Measurements from ENCODE around the gene ALAD.
"Not testable (repeated sequence)": the region's sequence is repeated elsewhere in the genome, so short reads cannot be mapped to it uniquely, and the experiment has no call there.

ALAD gene

GRCh38 chr9:113369855-113370140, 31.3 kb downstream of the ALAD start:
- Histone ChIP-seq H3K4me1 (ENCODE audit: control insufficient read depth, insufficient read depth, low read length) (peaks cover 12% of the 10 kb centered on the region), H3K27me3 (replicated peaks; ENCODE audit: control insufficient read depth, insufficient read depth, low read length) (no peaks in the 10 kb centered on the region), H3K9me3 (ENCODE audit: control insufficient read depth, low read length) (no peaks in the 10 kb centered on the region), H3K9ac (ENCODE audit: low read length) (no peak overlapping the region), H3K4me3 (ENCODE audit: low read length) (no peak overlapping the region), H3K36me3 (ENCODE audit: control insufficient read depth, insufficient read depth, low read length, severe bottlenecking) (peaks cover 13% of the 10 kb centered on the region)
- no peak for DNase-seq (ENCODE audit: low read depth)

- Histone ChIP-seq H3K9me3 (ENCODE audit: control insufficient read depth, low read length) (no peaks in the 10 kb centered on the region), H3K27me3 (replicated peaks; ENCODE audit: control insufficient read depth, insufficient read depth, low read length) (no peaks in the 10 kb centered on the region), H3K4me3 (ENCODE audit: low read length) (no peak overlapping the region), H3K4me1 (ENCODE audit: control insufficient read depth, insufficient read depth, low read length) (peaks cover 12% of the 10 kb centered on the region), H3K9ac (ENCODE audit: low read length) (no peak overlapping the region), H3K36me3 (ENCODE audit: control insufficient read depth, insufficient read depth, low read length, severe bottlenecking) (peaks cover 12% of the 10 kb centered on the region)
- no peak for DNase-seq (ENCODE audit: low read depth)
Measured at GRCh38 chr9:113368982-113369854, 31.9 kb downstream of the ALAD start.

- H3K27me3 ChIP-seq (replicated peaks; ENCODE audit: control insufficient read depth, insufficient read depth, low read length): no peaks in the 10 kb centered on the region
- peaks cover 4% of the 10 kb centered on the region for H3K36me3 ChIP-seq (ENCODE audit: control insufficient read depth, insufficient read depth, low read length, severe bottlenecking)
- DNase-seq (ENCODE audit: low read depth): no peak
- no peaks in the 10 kb centered on the region for H3K9me3 ChIP-seq (ENCODE audit: control insufficient read depth, low read length)
- H3K4me1 ChIP-seq (ENCODE audit: control insufficient read depth, insufficient read depth, low read length): peaks cover 12% of the 10 kb centered on the region
- H3K4me3 ChIP-seq (ENCODE audit: low read length): no peak overlapping the region
- H3K9ac ChIP-seq (ENCODE audit: low read length): no peak overlapping the region
Measured at GRCh38 chr9:113368348-113368981, 32.6 kb downstream of the ALAD start.

GRCh38 chr9:113365652-113366051, 35.4 kb downstream of the ALAD start:
- H3K4me1 ChIP-seq (ENCODE audit: control insufficient read depth, insufficient read depth, low read length): peaks cover 21% of the 10 kb centered on the region
- not testable (repeated sequence) for H3K9me3 ChIP-seq (ENCODE audit: control insufficient read depth, low read length); DNase-seq (ENCODE audit: low read depth); H3K4me3 ChIP-seq (ENCODE audit: low read length); H3K27me3 ChIP-seq (replicated peaks; ENCODE audit: control insufficient read depth, insufficient read depth, low read length); H3K36me3 ChIP-seq (ENCODE audit: control insufficient read depth, insufficient read depth, low read length, severe bottlenecking); H3K9ac ChIP-seq (ENCODE audit: low read length)

GRCh38 chr9:113364951-113365350, 36.1 kb downstream of the ALAD start:
- Histone ChIP-seq H3K4me1 (ENCODE audit: control insufficient read depth, insufficient read depth, low read length) (peaks cover 21% of the 10 kb centered on the region), H3K36me3 (ENCODE audit: control insufficient read depth, insufficient read depth, low read length, severe bottlenecking) (no peaks in the 10 kb centered on the region), H3K9ac (ENCODE audit: low read length) (no peak overlapping the region), H3K9me3 (ENCODE audit: control insufficient read depth, low read length) (no peaks in the 10 kb centered on the region), H3K4me3 (ENCODE audit: low read length) (no peak overlapping the region), H3K27me3 (replicated peaks; ENCODE audit: control insufficient read depth, insufficient read depth, low read length) (no peaks in the 10 kb centered on the region)
- DNase-seq (ENCODE audit: low read depth): no peak

- Histone ChIP-seq H3K4me3 (ENCODE audit: low read length) (no peak overlapping the region), H3K36me3 (ENCODE audit: control insufficient read depth, insufficient read depth, low read length, severe bottlenecking) (no peaks in the 10 kb centered on the region), H3K9me3 (ENCODE audit: control insufficient read depth, low read length) (no peaks in the 10 kb centered on the region), H3K4me1 (ENCODE audit: control insufficient read depth, insufficient read depth, low read length) (peaks cover 21% of the 10 kb centered on the region), H3K27me3 (replicated peaks; ENCODE audit: control insufficient read depth, insufficient read depth, low read length) (peaks cover 9% of the 10 kb centered on the region), H3K9ac (ENCODE audit: low read length) (no peak overlapping the region)
- no peak for DNase-seq (ENCODE audit: low read depth)
Measured at GRCh38 chr9:113363336-113363735, 37.7 kb downstream of the ALAD start.

- Histone ChIP-seq H3K9ac (ENCODE audit: low read length) (no peak overlapping the region), H3K4me1 (ENCODE audit: control insufficient read depth, insufficient read depth, low read length) (peaks cover 21% of the 10 kb centered on the region), H3K4me3 (ENCODE audit: low read length) (no peak overlapping the region), H3K36me3 (ENCODE audit: control insufficient read depth, insufficient read depth, low read length, severe bottlenecking) (no peaks in the 10 kb centered on the region), H3K9me3 (ENCODE audit: control insufficient read depth, low read length) (no peaks in the 10 kb centered on the region), H3K27me3 (replicated peaks; ENCODE audit: control insufficient read depth, insufficient read depth, low read length) (peaks cover 16% of the 10 kb centered on the region)
- peak; percentile 55 for DNase-seq (ENCODE audit: low read depth)
Measured at GRCh38 chr9:113361304-113362018, 39.6 kb downstream of the ALAD start.

- Histone ChIP-seq H3K4me1 (ENCODE audit: control insufficient read depth, insufficient read depth, low read length) (peaks cover 12% of the 10 kb centered on the region), H3K27me3 (replicated peaks; ENCODE audit: control insufficient read depth, insufficient read depth, low read length) (peaks cover 18% of the 10 kb centered on the region), H3K4me3 (ENCODE audit: low read length) (no peak overlapping the region), H3K9ac (ENCODE audit: low read length) (no peak overlapping the region), H3K36me3 (ENCODE audit: control insufficient read depth, insufficient read depth, low read length, severe bottlenecking) (no peaks in the 10 kb centered on the region), H3K9me3 (ENCODE audit: control insufficient read depth, low read length) (no peaks in the 10 kb centered on the region)
- DNase-seq (ENCODE audit: low read depth): no peak
Measured at GRCh38 chr9:113360242-113360842, 40.7 kb downstream of the ALAD start.

GRCh38 chr9:113359385-113359784, 41.7 kb downstream of the ALAD start:
- Histone ChIP-seq H3K4me3 (ENCODE audit: low read length) (no peak overlapping the region), H3K9me3 (ENCODE audit: control insufficient read depth, low read length) (no peaks in the 10 kb centered on the region), H3K9ac (ENCODE audit: low read length) (no peak overlapping the region), H3K36me3 (ENCODE audit: control insufficient read depth, insufficient read depth, low read length, severe bottlenecking) (no peaks in the 10 kb centered on the region), H3K4me1 (ENCODE audit: control insufficient read depth, insufficient read depth, low read length) (peaks cover 9% of the 10 kb centered on the region), H3K27me3 (replicated peaks; ENCODE audit: control insufficient read depth, insufficient read depth, low read length) (peaks cover 28% of the 10 kb centered on the region)
- no peak for DNase-seq (ENCODE audit: low read depth)

- Histone ChIP-seq H3K36me3 (ENCODE audit: control insufficient read depth, insufficient read depth, low read length, severe bottlenecking) (no peaks in the 10 kb centered on the region), H3K4me1 (ENCODE audit: control insufficient read depth, insufficient read depth, low read length) (peaks cover 8% of the 10 kb centered on the region), H3K9me3 (ENCODE audit: control insufficient read depth, low read length) (no peaks in the 10 kb centered on the region), H3K4me3 (ENCODE audit: low read length) (no peak overlapping the region), H3K27me3 (replicated peaks; ENCODE audit: control insufficient read depth, insufficient read depth, low read length) (peaks cover 49% of the 10 kb centered on the region), H3K9ac (ENCODE audit: low read length) (no peak overlapping the region)
- DNase-seq (ENCODE audit: low read depth): no peak
Measured at GRCh38 chr9:113356686-113357292, 44.3 kb downstream of the ALAD start.

All from adipocyte (in vitro differentiated cells).